K562 (cell line): ENCODE data around the gene TAF12. TPM values are rescaled to one million over a fixed set of nuclear protein-coding genes. Genes with fewer than 3 reads are reported as not detected.
A peak's percentile ranks its signal among the peaks of the same experiment; 100 is the strongest.

Experiments used
- BRF2 ChIP-seq: IDR thresholded peaks from 3 replicates; pipeline ENCODE4 v1.6.1; 2011; ENCODE audit warnings: borderline replicate concordance, mild to moderate bottlenecking; ENCODE audit not compliant: insufficient read length, insufficient read depth
- CAMTA2 ChIP-seq: fragments of 250-450 bp; sonication (Bioruptor Pico); conservative IDR thresholded peaks from 2 replicates; pipeline ENCODE4 v1.5.1; 2022
- CBFA2T3 ChIP-seq: fragments of 450-650 bp; IDR thresholded peaks from 2 replicates; pipeline ENCODE4 v1.6.1; 2017
- CREBBP ChIP-seq: IDR thresholded peaks from one replicate; pipeline ENCODE4 v1.6.1; 2012; ENCODE audit warnings: low read depth, mild to moderate bottlenecking, control low read depth, inconsistent platforms, low read length
- DMBX1 ChIP-seq: fragments of 250-450 bp; sonication (Bioruptor Pico); IDR thresholded peaks from 2 replicates; pipeline ENCODE4 v1.8.0; 2022; ENCODE audit warnings: inconsistent platforms, mild to moderate bottlenecking, moderate library complexity, borderline replicate concordance
- GABPB1 ChIP-seq: sonication (generic); formaldehyde crosslinking; IDR thresholded peaks from 2 replicates; pipeline ENCODE4 v1.8.0; 2022; ENCODE audit warnings: mild to moderate bottlenecking, missing genetic modification reagents
- KAT7 ChIP-seq: sonication (generic); formaldehyde crosslinking; IDR thresholded peaks from 2 replicates; pipeline ENCODE4 v1.8.0; 2022; ENCODE audit warnings: missing genetic modification reagents, mild to moderate bottlenecking, borderline replicate concordance
- NFATC3 ChIP-seq: fragments of 450-650 bp; IDR thresholded peaks from 2 replicates; pipeline ENCODE4 v1.6.1; 2017; ENCODE audit warnings: mild to moderate bottlenecking
- POLR3G ChIP-seq: IDR thresholded peaks from 2 replicates; pipeline ENCODE4 v1.6.1; 2011; ENCODE audit not compliant: insufficient read length, insufficient replicate concordance; ENCODE audit errors: extremely low read depth
- RFX5 ChIP-seq: IDR thresholded peaks from 2 replicates; pipeline ENCODE4 v1.6.1; 2011; ENCODE audit warnings: low read depth, mild to moderate bottlenecking, improper control_type of control experiment, low read length
- SMAD2 ChIP-seq: fragments of 150-350 bp; IDR thresholded peaks from 2 replicates; pipeline ENCODE4 v1.6.1; 2014; ENCODE audit warnings: low read depth, mild to moderate bottlenecking, low read length
- TAF9B ChIP-seq: fragments of 450-650 bp; IDR thresholded peaks from 2 replicates; pipeline ENCODE4 v1.6.1; 2018; ENCODE audit warnings: mild to moderate bottlenecking; ENCODE audit not compliant: partially characterized antibody
- TCF7L2 ChIP-seq: fragments of 150-350 bp; IDR thresholded peaks from 2 replicates; pipeline ENCODE4 v1.6.1; 2016; ENCODE audit warnings: low read depth, mild to moderate bottlenecking, low read length, moderate library complexity
- THAP12 ChIP-seq: fragments of 250-450 bp; sonication (Bioruptor Pico); IDR thresholded peaks from 2 replicates; pipeline ENCODE4 v1.9.0; 2021; ENCODE audit warnings: mild to moderate bottlenecking, inconsistent platforms
- TSC22D4 ChIP-seq: fragments of 450-650 bp; IDR thresholded peaks from 2 replicates; pipeline ENCODE4 v1.6.1; 2016; ENCODE audit warnings: missing genetic modification characterization, missing biosample characterization, control low read depth
- ZNF133 ChIP-seq: fragments of 250-450 bp; sonication (Bioruptor Pico); IDR thresholded peaks from 2 replicates; pipeline ENCODE4 v1.4.0; 2020; ENCODE audit warnings: mild to moderate bottlenecking
- ZNF76 ChIP-seq: fragments of 250-450 bp; sonication (Bioruptor Pico); IDR thresholded peaks from 2 replicates; pipeline ENCODE4 v1.4.0; 2020; ENCODE audit warnings: mild to moderate bottlenecking, moderate library complexity, borderline replicate concordance
- ZZZ3 ChIP-seq: fragments of 450-650 bp; IDR thresholded peaks from 2 replicates; pipeline ENCODE4 v1.6.1; 2016; ENCODE audit warnings: antibody characterized with exemption, mild to moderate bottlenecking, moderate library complexity
- polyA plus RNA-seq, 8 experiments: library from polyadenylated mRNA; depleted of rRNA in 4 of 8; stranded (reverse) in 5 of 8; unstranded in 3 of 8; fragments of >200 nt; fragmentation: Nextera tagmentation in 2 of 8; fragmentation: Illumina TruSeq in 1 of 8; extraction: Ambion mirVana in 2 of 8; extraction: Trizol in 1 of 8; gene quantifications; 2 replicates each; pipeline versions ENCODE4 v1.2.1 to v1.2.3, GENCODE V29; 2011 to 2014; ENCODE audit warnings: inconsistent platforms in 1 of 8, missing spikeins in 1 of 8
- total RNA-seq, 7 experiments: library from RNA; depleted of rRNA in 6 of 7; stranded (reverse); fragments of >200 nt in 6 of 7; fragmentation: Illumina TruSeq in 2 of 7; extraction: Trizol in 2 of 7; gene quantifications; 2 replicates each; pipeline versions ENCODE4 v1.2.1 to v1.2.3, GENCODE V29; 2011 to 2021; ENCODE audit warnings: low replicate concordance in 1 of 7
- TF ChIP-seq, protein P1 (sequence below): fragments of 450-650 bp; IDR thresholded peaks from 2 replicates; pipeline ENCODE4 v1.7.0; 2016; ENCODE audit warnings: borderline replicate concordance
- TF ChIP-seq, protein P2 (sequence below), 2 experiments: IDR thresholded peaks in 1 of 2; conservative IDR thresholded peaks in 1 of 2; 2 replicates each; pipeline ENCODE4 v1.6.1; 2016; ENCODE audit warnings: low read depth in 2 of 2, mild to moderate bottlenecking in 1 of 2, missing compliant biosample characterization in 1 of 2, missing genetic modification characterization in 1 of 2, moderate library complexity in 1 of 2

Gene TAF12
- total and polyA plus RNA-seq, 9 of the 15 experiments (the other 6 are each of a cell fraction or from before 2014, with no cell fraction given) = 31.6 to 89.0 (median 50.5) TPM

GRCh38 chr1:28648474-28649198, 5.8 kb upstream of the TAF12 start, which contains the start of gene RNU11 (continued):
- TF ChIP-seq, protein P1, sequence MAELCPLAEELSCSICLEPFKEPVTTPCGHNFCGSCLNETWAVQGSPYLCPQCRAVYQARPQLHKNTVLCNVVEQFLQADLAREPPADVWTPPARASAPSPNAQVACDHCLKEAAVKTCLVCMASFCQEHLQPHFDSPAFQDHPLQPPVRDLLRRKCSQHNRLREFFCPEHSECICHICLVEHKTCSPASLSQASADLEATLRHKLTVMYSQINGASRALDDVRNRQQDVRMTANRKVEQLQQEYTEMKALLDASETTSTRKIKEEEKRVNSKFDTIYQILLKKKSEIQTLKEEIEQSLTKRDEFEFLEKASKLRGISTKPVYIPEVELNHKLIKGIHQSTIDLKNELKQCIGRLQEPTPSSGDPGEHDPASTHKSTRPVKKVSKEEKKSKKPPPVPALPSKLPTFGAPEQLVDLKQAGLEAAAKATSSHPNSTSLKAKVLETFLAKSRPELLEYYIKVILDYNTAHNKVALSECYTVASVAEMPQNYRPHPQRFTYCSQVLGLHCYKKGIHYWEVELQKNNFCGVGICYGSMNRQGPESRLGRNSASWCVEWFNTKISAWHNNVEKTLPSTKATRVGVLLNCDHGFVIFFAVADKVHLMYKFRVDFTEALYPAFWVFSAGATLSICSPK = peak; percentile 98
- TF ChIP-seq ZNF76 = no peak
- TF ChIP-seq, protein P2, sequence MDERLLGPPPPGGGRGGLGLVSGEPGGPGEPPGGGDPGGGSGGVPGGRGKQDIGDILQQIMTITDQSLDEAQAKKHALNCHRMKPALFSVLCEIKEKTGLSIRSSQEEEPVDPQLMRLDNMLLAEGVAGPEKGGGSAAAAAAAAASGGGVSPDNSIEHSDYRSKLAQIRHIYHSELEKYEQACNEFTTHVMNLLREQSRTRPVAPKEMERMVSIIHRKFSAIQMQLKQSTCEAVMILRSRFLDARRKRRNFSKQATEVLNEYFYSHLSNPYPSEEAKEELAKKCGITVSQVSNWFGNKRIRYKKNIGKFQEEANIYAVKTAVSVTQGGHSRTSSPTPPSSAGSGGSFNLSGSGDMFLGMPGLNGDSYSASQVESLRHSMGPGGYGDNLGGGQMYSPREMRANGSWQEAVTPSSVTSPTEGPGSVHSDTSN (CRISPR knock-in tag; IDR thresholded peaks at IDR 0.05; ENCODE audit: low read depth) = no peak
- TF ChIP-seq, protein P2 (tag; conservative IDR thresholded peaks at IDR 0.05; ENCODE audit: low read depth) = 0 out of 2 replicates have a peak, but pooled peaks have one; percentile 43
- no peak for TF ChIP-seq BRF2
- no peak for TF ChIP-seq SMAD2
- TF ChIP-seq THAP12 = peak; percentile 99
- peak; percentile 92 for TF ChIP-seq NFATC3
- no peak for TF ChIP-seq TCF7L2
- peak; percentile 100; the same call in 1 of the 2 replicates for TF ChIP-seq KAT7 (CRISPR knock-in tag)
- no peak for TF ChIP-seq POLR3G
- TF ChIP-seq RFX5 = peak; percentile 77
- TF ChIP-seq TAF9B = peak; percentile 99
- peak; percentile 99 for TF ChIP-seq CREBBP
- TF ChIP-seq TSC22D4 (tag) = no peak
- peak; percentile 87 for TF ChIP-seq GABPB1
- peak; percentile 72 for TF ChIP-seq CBFA2T3
- peak; percentile 98 for TF ChIP-seq CAMTA2
- no peak for TF ChIP-seq ZNF133
- peak; percentile 74; the same call in 1 of the 2 replicates for TF ChIP-seq ZZZ3
- peak; percentile 79 for TF ChIP-seq DMBX1
